Left renal cortex interstitium (tissue), 4 donors: Measurements from ENCODE around the gene MRPL43. TPM values are rescaled to one million over a fixed set of nuclear protein-coding genes. Genes with fewer than 3 reads are reported as not detected.
"Not testable (repeated sequence)": the region's sequence is repeated elsewhere in the genome, so short reads cannot be mapped to it uniquely, and the experiment has no call there.

ENCODE experiments used
- DNase-seq, 4 donors: peaks; one replicate each; pipeline ENCODE4 v3.0.0-alpha.2; 2013; ENCODE audit warnings: low read depth in 4 of 4, low spot score in 2 of 4, missing footprints in 1 of 4
- polyA plus RNA-seq, 4 donors: library from polyadenylated mRNA; unstranded; fragments of 120-200 nt; gene quantifications; one replicate each; pipeline ENCODE4 v1.2.1, GENCODE V29; 2013; ENCODE audit not compliant: insufficient read length in 4 of 4

The MRPL43 gene
- polyA plus RNA-seq, 4 donors = 98.5 to 124 (median 107) TPM

GRCh38 chr10:100986623-100986951 is 710 bp downstream of the MRPL43 start:
- DNase-seq = no peak

DNA sequence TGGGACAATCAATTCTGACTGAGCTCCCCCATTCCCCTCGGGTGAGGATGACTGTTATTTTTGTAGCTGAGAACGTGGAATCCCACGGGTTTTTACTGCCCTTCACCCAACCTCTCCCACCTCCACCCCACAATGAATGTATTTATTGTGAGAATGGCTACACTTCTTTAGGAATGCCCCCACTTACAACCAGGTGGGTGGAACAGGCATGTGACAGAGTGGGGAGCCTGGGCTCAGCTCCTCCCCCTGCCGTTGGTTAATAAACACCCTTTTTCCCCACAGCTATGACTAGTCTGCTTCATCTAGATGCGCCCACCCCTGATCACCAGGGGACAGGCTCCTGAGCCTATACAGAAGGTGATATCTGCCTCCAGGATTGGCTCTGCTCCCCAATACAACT is 2.0 kb downstream of the MRPL43 start:
- DNase-seq = no peak

GRCh38 chr10:100984672-100985177 is 2.6 kb downstream of the MRPL43 start:
- DNase-seq = no peak

GRCh38 chr10:100983868-100984671 is 3.2 kb downstream of the MRPL43 start:
- DNase-seq = no peak

DNA sequence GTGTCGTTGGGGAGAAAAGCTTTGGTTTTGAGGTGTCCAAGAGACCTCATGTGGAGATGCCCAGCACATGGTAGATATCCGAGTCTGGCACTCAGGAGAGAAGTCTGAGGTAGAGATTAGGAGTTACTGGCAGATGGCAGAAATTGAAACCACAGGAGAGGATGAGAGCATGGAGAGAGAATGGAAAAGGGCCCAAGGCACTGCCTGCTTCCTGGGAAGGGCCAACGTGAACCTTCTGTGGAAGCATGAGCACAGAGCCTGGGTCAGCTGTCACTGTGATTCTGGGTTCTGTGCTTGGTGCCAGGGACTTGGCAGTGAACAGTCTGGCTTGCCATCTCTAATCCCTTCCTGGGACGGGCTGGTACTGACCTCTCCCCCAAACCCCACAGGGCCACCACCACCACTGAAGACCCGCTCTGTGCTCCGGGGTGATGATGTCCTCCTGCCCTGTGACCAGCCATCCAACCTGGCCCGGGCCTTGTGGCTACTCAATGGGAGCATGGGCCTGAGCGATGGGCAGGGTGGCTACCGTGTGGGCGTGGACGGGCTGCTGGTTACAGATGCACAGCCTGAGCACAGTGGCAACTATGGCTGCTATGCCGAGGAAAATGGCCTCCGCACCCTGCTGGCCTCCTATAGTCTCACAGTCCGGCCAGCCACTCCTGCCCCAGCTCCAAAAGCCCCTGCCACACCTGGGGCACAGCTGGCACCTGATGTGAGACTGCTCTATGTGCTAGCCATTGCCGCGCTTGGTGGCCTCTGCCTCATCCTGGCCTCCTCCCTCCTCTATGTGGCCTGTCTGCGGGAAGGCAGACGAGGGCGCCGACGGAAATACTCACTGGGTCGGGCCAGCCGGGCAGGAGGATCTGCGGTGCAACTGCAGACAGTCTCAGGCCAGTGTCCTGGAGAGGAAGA is 4.1 kb downstream of the MRPL43 start:
- no peak for DNase-seq

DNA sequence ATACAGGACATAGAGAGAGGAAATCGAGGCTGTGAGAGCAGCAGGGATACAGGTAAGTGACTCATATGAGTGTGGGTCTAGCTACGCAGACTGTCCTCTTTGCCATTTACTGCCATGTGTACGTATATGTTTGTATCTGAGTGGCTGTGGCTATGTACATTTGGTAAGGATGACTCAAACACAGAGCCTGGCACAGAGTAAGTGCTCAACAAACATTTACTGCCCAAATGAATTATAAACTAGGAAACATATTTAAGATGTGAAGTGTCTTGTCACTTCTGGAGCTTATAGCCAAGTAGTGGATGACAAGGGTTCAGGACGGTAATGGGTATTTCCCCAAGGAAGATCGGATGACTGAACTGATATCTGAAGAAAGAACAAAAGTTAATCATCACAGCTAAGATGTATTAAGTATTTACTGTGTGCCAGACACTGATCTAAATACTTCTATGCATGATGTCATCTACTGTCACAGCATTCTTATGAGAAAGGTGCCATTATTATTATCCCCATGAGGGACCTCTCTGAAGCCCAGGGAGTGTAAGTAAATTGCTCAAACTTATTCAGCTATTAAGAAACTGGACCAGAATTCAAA is 6.0 kb downstream of the MRPL43 start:
- DNase-seq = no peak

GRCh38 chr10:100980711-100981110 is 6.6 kb downstream of the MRPL43 start:
- no peak for DNase-seq

DNA sequence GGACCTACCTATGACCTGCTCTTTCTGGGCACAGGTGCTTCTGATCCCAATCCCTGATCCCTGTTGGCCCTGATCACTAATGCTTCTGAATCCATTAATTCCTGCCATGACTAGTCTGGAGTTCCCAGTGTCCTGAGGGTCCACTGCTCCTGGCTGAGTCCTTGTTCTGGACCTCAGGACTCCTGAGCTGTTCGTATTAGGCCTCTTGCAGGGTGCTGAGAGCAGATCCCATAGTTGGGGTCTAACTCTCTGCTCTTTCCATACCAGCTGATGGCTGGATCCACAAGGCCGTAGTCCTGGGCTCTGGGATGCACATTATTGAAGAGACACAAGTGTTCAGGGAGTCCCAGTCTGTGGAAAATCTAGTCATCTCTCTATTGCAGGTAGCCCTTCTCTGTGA is 7.0 kb downstream of the MRPL43 start:
- no peak for DNase-seq

DNA sequence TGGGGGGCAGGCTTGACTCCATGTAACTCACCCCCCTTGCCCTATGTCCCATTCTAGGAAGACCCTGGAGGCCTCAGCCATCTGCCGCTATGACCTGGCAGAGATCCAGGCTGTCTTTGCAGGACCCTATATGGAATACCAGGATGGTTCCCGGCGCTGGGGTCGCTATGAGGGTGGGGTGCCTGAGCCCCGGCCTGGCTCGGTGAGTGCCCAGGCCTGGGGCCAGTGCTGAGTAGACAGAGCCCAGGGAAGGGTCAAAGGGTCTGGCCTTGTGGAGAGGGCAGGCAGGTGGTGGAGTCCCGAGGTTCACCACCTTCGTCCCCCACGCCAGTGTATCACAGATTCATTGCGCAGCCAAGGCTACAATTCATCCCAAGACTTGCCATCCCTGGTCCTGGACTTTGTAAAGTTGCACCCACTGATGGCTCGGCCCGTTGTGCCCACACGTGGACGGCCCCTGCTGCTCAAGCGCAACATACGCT is 7.5 kb downstream of the MRPL43 start:
- no peak for DNase-seq

- DNase-seq = no peak
These were observed 8.4 kb downstream of the MRPL43 start for GRCh38 chr10:100978901-100979195.

- DNase-seq = no peak
These were observed 9.0 kb downstream of the MRPL43 start for GRCh38 chr10:100978121-100978900.

GRCh38 chr10:100977436-100977835 is 9.9 kb downstream of the MRPL43 start:
- DNase-seq = no peak

GRCh38 chr10:100976906-100977305 is 10.4 kb downstream of the MRPL43 start:
- DNase-seq = no peak

DNA sequence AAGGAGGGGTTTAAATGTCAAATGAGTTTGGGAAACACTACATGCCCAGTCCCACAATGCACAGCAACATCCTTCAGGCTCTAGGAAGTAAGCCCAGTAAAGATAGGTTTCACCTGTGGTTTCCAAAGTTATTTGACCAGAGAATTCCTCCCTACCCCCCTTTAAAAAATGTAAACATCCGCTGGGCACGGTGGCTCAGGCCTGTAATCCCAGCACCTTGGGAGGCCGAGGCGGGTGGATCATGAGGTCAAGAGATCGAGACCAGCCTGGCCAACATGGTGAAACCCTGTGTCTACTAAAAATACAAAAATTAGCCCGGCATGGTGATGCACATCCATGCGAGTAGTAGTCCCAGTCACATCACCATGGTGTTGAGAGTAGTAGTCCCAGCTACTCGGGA is 11.9 kb downstream of the MRPL43 start:
- DNase-seq = not testable (repeated sequence)

DNA sequence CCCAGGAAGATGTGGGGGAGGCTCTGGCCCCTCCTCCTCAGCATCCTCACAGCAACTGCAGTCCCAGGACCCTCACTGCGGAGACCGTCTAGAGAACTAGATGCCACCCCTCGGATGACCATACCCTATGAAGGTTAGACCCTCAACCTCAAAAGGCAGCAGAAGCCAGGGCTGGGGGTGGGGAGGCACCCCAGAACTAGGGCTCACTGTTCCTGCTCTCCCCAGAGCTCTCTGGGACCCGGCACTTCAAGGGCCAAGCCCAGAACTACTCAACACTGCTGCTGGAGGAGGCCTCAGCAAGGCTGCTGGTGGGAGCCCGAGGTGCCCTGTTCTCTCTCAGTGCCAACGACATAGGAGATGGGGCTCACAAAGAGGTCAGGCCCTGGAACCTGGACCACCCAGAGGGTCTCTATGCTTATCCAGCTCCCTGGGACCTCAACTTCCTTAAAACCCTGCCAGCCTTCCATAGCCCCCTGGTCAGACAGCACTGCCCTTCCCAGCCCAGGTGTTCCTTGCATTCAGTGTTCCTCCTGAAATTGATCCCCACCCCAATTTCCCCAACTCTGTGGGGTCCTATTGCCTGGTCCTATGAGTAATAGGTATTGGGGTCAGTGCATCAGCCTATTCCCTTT is 14.3 kb downstream of the MRPL43 start:
- no peak for DNase-seq

DNA sequence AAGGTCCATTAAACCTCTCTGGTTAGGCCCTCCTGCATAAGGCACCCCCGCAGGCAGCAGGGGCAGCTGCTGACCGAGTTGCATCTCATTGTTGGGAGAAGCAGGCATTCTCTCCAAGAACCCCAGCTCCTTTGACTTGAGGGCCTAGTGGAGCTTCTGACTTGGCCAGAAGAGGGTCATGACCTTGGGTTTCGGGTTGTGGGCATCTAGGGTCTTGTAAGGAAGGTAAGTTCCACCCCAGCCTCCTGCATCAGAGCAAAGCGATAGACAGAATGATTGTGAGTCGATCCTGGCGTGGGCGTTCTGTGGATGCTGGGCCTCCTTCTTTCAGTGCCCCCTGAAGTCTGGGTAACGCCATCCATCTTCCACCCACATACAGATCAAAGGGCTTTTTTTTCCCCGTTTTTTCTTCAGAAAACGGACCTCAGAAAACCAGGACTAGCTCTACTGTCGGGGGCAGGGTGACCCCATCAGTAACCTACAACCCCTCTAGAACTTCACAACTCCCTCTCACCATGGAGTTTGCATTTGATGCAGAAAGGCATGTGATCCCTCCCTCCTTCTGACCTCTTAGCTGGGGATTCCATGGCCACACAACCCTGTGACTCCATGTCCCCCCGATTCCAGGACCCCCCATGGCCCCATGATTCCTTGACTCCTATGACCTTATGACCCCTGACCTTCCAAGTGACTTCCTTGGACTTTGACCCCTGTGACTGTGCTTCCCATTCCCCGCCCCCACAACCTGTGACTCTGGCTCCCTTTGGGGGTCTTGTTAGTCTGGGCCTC is 15.0 kb downstream of the MRPL43 start:
- DNase-seq = no peak

DNA sequence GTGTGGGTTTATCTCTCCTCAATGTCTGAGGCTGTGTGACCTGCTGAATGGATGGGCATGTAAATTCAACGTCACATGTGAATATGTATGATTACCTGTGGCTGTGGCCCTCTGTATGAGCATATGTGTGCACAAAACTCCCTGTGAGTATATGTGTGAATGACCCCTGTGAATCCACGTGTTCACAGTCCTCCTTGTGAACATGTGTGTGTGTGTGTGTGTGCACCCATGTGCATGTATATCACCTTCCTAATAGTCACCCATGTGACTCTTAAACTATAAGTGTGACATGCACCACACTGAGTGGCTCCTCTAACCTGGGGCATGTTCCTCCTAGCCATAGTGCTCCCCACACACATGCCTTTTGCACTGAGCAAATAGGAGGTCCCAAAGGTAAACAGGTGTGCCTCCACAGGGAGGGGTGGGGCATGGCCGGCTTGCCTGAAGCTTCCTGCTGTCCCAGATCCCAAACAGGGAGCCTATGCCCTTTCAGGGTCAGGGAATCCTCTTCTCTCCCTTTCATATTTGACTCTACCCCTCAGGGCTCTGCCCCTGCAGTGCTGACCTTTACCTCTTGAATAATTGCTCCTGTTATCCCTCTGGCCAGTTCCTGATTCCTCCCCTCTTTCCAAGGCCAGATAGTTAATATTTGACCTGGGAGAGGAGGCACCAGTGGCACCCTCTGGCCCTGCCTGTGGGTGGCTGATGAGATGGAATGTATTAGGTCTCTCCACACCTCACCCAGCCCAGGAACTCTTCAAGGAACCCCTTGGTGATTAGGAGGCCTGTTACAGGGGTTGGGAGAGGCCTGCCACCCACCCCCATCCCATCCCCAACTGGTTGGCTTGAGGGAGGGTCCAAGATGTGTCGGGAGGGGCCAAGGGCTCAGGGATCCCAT is 16.1 kb downstream of the MRPL43 start:
- no peak for DNase-seq
